ENCODE results near the gene MMAB.

The MMAB gene

DNA sequence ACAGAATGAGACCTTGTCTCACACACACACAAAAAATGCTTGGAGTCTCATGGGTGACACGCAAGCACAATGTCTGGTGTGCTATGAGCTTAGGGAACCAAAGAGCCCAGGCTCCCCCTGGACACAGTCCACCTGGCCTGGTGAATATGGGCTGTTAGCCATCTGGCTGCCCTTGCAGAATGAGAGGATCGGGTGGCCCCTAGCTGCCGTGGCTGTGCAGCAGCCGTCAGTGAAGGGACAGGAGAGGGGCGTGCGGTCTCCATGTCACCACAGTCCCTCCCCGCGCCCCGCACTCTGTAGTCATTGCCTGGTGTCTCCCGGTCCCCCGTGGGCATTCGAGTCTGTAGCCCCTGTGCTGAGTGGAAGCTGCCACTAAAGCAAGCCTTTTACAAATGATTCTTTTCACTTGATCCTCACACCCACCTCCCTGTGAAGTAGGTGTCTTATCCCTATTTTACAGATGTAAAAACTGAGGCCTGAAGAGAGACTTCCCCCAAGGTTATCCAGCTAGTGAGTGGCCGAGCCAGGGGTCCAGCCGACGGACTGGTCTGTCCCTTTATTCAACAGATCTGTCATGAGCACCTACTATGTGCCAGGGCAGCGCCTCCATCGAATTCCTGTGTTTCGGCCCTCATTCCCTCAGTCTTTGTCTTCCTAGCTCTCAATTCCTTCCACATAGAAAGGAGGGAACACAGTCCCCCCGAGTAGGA is 19.0 kb upstream of the MMAB start:
- no peak overlapping the region for H3K4me3 ChIP-seq (ENCODE audit: low read depth, low read length)
- TF ChIP-seq CTCF (IDR thresholded peaks at IDR 0.05; ENCODE audit: control insufficient read depth, extremely low read depth, insufficient read depth): no peak
- no peak for DNase-seq (ENCODE audit: low read depth)

- no peak for TF ChIP-seq CTCF (IDR thresholded peaks at IDR 0.05; ENCODE audit: control insufficient read depth, extremely low read depth, insufficient read depth)
- no peak for DNase-seq (ENCODE audit: low read depth)
- H3K4me3 ChIP-seq (ENCODE audit: low read depth, low read length): no peak overlapping the region
Observed at GRCh38 chr12:109591041-109591440, 17.7 kb upstream of the MMAB start.

- DNase-seq (ENCODE audit: low read depth): no peak
- no peak for TF ChIP-seq CTCF (IDR thresholded peaks at IDR 0.05; ENCODE audit: control insufficient read depth, extremely low read depth, insufficient read depth)
- no peak overlapping the region for H3K4me3 ChIP-seq (ENCODE audit: low read depth, low read length)
Observed at GRCh38 chr12:109590566-109590965, 17.3 kb upstream of the MMAB start.

GRCh38 chr12:109589691-109590245 is 16.5 kb upstream of the MMAB start:
- no peak for DNase-seq (ENCODE audit: low read depth)
- H3K4me3 ChIP-seq (ENCODE audit: low read depth, low read length): no peak overlapping the region
- no peak for TF ChIP-seq CTCF (IDR thresholded peaks at IDR 0.05; ENCODE audit: control insufficient read depth, extremely low read depth, insufficient read depth)

DNA sequence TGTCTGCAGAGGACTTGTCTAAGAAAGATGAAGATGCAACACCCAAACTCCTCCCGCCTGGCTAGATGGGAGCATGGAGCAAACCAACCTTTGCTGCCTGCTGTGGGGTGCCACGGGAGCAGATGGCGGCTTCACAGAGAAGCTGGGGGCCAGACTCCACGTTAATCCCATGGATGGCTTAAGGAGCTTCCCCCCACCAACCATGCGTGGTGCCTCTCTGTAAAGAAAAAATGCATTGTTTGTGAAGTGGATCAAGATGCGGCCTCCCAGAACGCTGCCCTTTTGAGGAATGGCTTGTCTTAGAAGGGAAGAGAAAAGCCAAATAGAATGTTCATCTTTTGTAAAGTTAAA is 15.9 kb upstream of the MMAB start:
- no peak overlapping the region for H3K4me3 ChIP-seq (ENCODE audit: low read depth, low read length)
- no peak for DNase-seq (ENCODE audit: low read depth)
- TF ChIP-seq CTCF (IDR thresholded peaks at IDR 0.05; ENCODE audit: control insufficient read depth, extremely low read depth, insufficient read depth): no peak

GRCh38 chr12:109588461-109589239 is 15.3 kb upstream of the MMAB start:
- no peak overlapping the region for H3K4me3 ChIP-seq (ENCODE audit: low read depth, low read length)
- DNase-seq (ENCODE audit: low read depth): no peak
- no peak for TF ChIP-seq CTCF (IDR thresholded peaks at IDR 0.05; ENCODE audit: control insufficient read depth, extremely low read depth, insufficient read depth)
